IPS-18a (cell line): ENCODE results near the gene MAMDC2.

Source experiments
- H3K27ac ChIP-seq: one replicate; pipeline ENCODE4 v1.5.1; 2013; ENCODE audit warnings: low read length
- H3K27me3 ChIP-seq: one replicate; pipeline ENCODE4 v1.6.1; 2013; ENCODE audit warnings: mild to moderate bottlenecking, low read length; ENCODE audit not compliant: control insufficient read depth, insufficient read depth
- H3K36me3 ChIP-seq: one replicate; pipeline ENCODE4 v1.6.1; 2013; ENCODE audit warnings: low read depth, low read length; ENCODE audit not compliant: control insufficient read depth
- H3K4me1 ChIP-seq: one replicate; pipeline ENCODE4 v1.6.1; 2013; ENCODE audit warnings: low read depth, low read length; ENCODE audit not compliant: control insufficient read depth
- H3K4me3 ChIP-seq: one replicate; pipeline ENCODE4 v1.5.1; 2013; ENCODE audit warnings: low read length
- H3K9ac ChIP-seq: one replicate; pipeline ENCODE4 v1.6.1; 2013; ENCODE audit warnings: mild to moderate bottlenecking, low read length, moderate library complexity
- H3K9me3 ChIP-seq: one replicate; pipeline ENCODE4 v1.6.1; 2013; ENCODE audit warnings: low read depth, low read length; ENCODE audit not compliant: control insufficient read depth

The MAMDC2 gene

GRCh38 chr9:70145981-70146380 lies 102.3 kb downstream of the MAMDC2 start:
- H3K4me3 ChIP-seq = no peak overlapping the region
- no peaks in the 10 kb centered on the region for H3K27me3 ChIP-seq
- H3K36me3 ChIP-seq = no peaks in the 10 kb centered on the region
- no peak overlapping the region for H3K9ac ChIP-seq
- no peaks in the 10 kb centered on the region for H3K9me3 ChIP-seq
- H3K4me1 ChIP-seq = no peaks in the 10 kb centered on the region
- no peak overlapping the region for H3K27ac ChIP-seq

- Histone ChIP-seq H3K9me3 (no peaks in the 10 kb centered on the region), H3K27me3 (no peaks in the 10 kb centered on the region), H3K27ac (no peak overlapping the region), H3K4me3 (no peak overlapping the region), H3K36me3 (no peaks in the 10 kb centered on the region), H3K4me1 (no peaks in the 10 kb centered on the region), H3K9ac (no peak overlapping the region)
These were observed 103.5 kb downstream of the MAMDC2 start for GRCh38 chr9:70147196-70147595.

GRCh38 chr9:70147651-70148050 lies 104.0 kb downstream of the MAMDC2 start:
- Histone ChIP-seq H3K4me3 (no peak overlapping the region), H3K27ac (no peak overlapping the region), H3K4me1 (no peaks in the 10 kb centered on the region), H3K9ac (no peak overlapping the region), H3K9me3 (no peaks in the 10 kb centered on the region), H3K36me3 (no peaks in the 10 kb centered on the region), H3K27me3 (no peaks in the 10 kb centered on the region)

DNA sequence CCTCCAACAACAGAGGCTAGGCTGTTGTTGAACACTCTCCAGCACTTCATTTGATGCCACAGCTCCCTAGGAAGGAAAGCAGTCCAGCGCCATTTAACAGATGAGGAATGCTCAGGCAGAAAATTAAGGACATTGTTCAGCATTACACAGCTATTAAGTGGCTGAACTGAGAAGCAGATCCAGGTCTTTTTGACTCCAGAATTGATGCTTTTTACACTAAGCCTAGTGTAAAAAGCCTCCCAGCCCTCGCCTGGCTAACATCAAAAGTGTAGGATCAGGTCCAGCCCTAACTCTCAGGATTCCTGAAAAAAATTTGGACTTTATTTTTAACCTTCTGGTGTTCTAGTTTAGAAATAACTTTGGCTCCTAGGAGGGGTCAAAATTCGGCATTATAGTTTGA lies 108.7 kb downstream of the MAMDC2 start:
- Histone ChIP-seq H3K4me1 (peaks cover 5% of the 10 kb centered on the region), H3K27me3 (no peaks in the 10 kb centered on the region), H3K4me3 (no peak overlapping the region), H3K9ac (no peak overlapping the region), H3K9me3 (no peaks in the 10 kb centered on the region), H3K27ac (no peak overlapping the region), H3K36me3 (no peaks in the 10 kb centered on the region)

DNA sequence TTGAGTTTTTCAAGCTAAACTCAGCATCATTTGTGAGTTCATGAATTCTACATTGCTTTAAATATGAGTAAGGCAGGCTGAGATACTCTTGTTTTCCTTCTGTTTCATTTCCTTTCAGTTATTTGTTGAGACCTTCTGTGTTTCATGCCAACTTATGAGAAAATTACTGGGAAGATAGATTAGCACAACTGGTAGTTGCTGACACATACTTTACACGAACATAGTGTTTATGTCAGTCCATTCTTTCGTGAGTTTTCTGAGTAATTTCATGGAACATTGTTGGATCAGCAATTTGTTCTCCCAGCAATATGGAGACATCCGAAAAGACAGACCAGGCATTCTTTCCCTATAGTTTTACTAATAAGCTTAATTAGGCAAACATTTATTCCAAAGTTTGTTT lies 113.1 kb downstream of the MAMDC2 start:
- Histone ChIP-seq H3K9ac (no peak overlapping the region), H3K4me3 (no peak overlapping the region), H3K4me1 (peaks cover 5% of the 10 kb centered on the region), H3K9me3 (no peaks in the 10 kb centered on the region), H3K27me3 (no peaks in the 10 kb centered on the region), H3K36me3 (no peaks in the 10 kb centered on the region), H3K27ac (no peak overlapping the region)

GRCh38 chr9:70159630-70160029 lies 116.0 kb downstream of the MAMDC2 start:
- Histone ChIP-seq H3K9me3 (no peaks in the 10 kb centered on the region), H3K4me3 (no peak overlapping the region), H3K36me3 (no peaks in the 10 kb centered on the region), H3K9ac (no peak overlapping the region), H3K27ac (no peak overlapping the region), H3K27me3 (no peaks in the 10 kb centered on the region), H3K4me1 (no peaks in the 10 kb centered on the region)

- H3K4me1 ChIP-seq = no peaks in the 10 kb centered on the region
- H3K36me3 ChIP-seq = no peaks in the 10 kb centered on the region
These were observed 117.3 kb downstream of the MAMDC2 start for GRCh38 chr9:70160686-70161600.

DNA sequence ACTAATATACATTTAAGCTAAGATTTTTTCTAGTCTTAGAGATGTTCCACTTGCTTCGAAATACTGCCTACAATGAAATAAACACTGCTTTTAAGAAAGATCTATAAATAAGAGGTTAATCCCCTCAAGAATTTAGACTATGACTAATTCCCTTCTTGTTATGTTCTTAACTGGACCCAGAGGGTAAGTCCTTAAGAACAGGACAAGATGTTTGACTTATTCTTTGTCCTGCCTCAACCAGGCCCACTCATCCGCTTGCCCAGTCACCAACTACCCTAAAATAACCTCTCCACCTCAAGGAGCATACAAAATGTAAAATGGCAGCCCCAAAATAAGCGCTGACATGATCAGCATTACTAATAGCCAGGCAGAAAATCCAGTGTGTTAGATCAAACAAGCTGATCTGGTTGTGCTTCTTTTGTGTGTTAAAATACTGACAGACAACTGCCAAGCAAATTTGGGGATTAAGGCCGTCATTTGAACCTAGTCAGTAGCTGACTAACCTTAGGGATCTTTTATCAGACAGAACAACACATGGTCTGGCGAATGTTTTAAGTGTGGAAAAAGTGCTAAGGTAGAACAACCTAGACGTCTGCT lies 121.5 kb downstream of the MAMDC2 start:
- Histone ChIP-seq H3K4me3 (no peak overlapping the region), H3K27ac (no peak overlapping the region), H3K27me3 (no peaks in the 10 kb centered on the region), H3K9me3 (no peaks in the 10 kb centered on the region), H3K36me3 (no peaks in the 10 kb centered on the region), H3K9ac (no peak overlapping the region), H3K4me1 (no peaks in the 10 kb centered on the region)

More at GRCh38 chr9:70160686-70161600, 117.3 kb downstream of the MAMDC2 start:
- no peaks in the 10 kb centered on the region for H3K9me3 ChIP-seq
- H3K27ac ChIP-seq = no peak overlapping the region
- no peaks in the 10 kb centered on the region for H3K27me3 ChIP-seq
- H3K4me3 ChIP-seq = no peak overlapping the region
- H3K9ac ChIP-seq = no peak overlapping the region

- H3K4me3 ChIP-seq = no peak overlapping the region
- H3K9me3 ChIP-seq = no peaks in the 10 kb centered on the region
- H3K36me3 ChIP-seq = no peaks in the 10 kb centered on the region
- H3K27ac ChIP-seq = no peak overlapping the region
- no peak overlapping the region for H3K9ac ChIP-seq
- H3K27me3 ChIP-seq = no peaks in the 10 kb centered on the region
- H3K4me1 ChIP-seq = no peaks in the 10 kb centered on the region
These were observed 124.9 kb downstream of the MAMDC2 start for GRCh38 chr9:70168521-70168920.

DNA sequence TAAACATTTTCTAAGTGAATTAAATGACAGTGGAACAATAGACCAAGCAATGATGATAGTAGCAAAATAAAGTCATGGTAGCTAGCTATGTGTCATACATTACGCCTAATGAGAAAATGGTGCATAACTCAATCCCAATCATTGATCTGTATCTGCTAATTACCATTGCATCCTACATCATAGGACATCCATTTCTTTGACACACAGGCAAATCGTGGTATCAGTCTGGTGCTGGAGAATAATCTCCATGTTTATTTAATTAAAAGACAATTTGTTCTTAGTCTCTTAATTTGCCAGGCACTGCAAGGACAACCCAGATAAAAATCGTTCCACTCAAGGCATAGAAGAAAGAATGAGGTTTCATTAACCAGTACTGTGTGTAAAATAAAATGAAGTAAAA lies 125.6 kb downstream of the MAMDC2 start:
- Histone ChIP-seq H3K9ac (no peak overlapping the region), H3K36me3 (no peaks in the 10 kb centered on the region), H3K27me3 (no peaks in the 10 kb centered on the region), H3K4me1 (no peaks in the 10 kb centered on the region), H3K9me3 (no peaks in the 10 kb centered on the region), H3K4me3 (no peak overlapping the region), H3K27ac (no peak overlapping the region)

DNA sequence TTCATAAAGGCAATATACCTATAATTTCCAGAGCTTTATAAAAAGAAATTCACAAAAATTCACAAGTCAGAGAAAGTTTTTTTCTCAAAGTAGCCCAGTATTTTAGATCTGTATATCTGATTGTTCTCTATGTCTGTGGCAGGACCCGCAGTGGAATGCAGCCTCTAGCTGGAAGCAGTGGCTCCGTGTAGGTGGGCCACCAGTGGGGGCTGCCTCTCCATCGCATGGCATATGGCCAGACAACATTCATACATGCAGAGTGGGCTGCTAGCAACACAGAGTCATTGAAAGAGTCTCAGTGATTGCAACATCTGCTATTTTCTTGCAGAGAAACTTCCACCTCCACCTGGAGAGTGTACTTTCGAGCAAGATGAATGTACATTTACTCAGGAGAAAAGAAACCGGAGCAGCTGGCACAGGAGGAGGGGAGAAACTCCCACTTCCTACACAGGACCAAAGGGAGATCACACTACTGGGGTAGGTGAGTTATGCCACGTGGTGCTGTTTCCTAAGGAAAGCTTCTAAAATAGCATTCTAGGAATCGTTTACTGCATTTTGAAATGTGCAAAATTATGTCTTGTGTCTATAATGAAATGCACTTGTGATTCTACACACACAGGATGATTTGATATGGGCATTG lies 126.6 kb downstream of the MAMDC2 start:
- Histone ChIP-seq H3K9me3 (no peaks in the 10 kb centered on the region), H3K4me1 (no peaks in the 10 kb centered on the region), H3K9ac (no peak overlapping the region), H3K36me3 (no peaks in the 10 kb centered on the region), H3K27me3 (no peaks in the 10 kb centered on the region), H3K4me3 (no peak overlapping the region), H3K27ac (no peak overlapping the region)
